Measurements from ENCODE around the gene C6orf141.

DNA sequence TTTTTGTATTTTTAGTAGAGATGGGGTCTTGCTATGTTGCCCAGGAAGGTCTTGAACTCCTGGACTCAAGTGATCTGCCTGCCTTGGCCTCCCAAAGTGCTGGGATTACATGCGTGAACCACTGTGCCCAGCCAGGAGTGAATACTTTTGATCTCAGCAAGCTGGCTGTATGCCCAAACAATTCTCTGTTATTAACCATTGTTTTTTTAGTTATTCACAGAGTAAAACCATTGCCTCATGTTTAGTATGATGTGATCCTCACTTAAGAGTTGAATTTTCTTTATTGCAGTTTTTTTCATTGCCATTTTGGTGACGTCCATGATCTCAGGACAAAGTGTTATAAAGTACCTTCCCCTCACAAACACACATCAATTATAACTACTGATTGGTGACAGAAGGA is 14.8 kb downstream of the C6orf141 start:
- TF ChIP-seq POLR2AphosphoS5 (IDR thresholded peaks at IDR 0.05; ENCODE audit: low read depth, low read length) (no peak), TAF1 (IDR thresholded peaks at IDR 0.05; ENCODE audit: low read depth, low read length) (no peak), POLR2A (IDR thresholded peaks at IDR 0.05; ENCODE audit: low read depth, low read length) (no peak)

Measured in GM12891 (cell line).